B cell (primary cell): ENCODE measurements around the gene DDI2. TPM values are rescaled to one million over a fixed set of nuclear protein-coding genes. Genes with fewer than 3 reads are reported as not detected.
A peak's percentile ranks its signal among the peaks of the same experiment; 100 is the strongest.

ENCODE experiments used
- ATAC-seq: fragments of 200-7000 bp; cut with Tn5 transposase; one replicate; pipeline ENCODE4 v1.10.0; 2021; ENCODE audit warnings: low read depth, mild to moderate bottlenecking, moderate number of reproducible peaks, moderate library complexity
- CTCF ChIA-PET: fragments of 350-600 bp; sonication (Branson Sonifier 250); formaldehyde crosslinking; loops from one replicate; lab custom pipeline; 2021; ENCODE audit warnings: antibody characterized with exemption, inconsistent platforms; lab: Charles Lee
- POLR2A ChIA-PET: fragments of 350-600 bp; sonication (Branson Sonifier 250); formaldehyde crosslinking; loops from one replicate; lab custom pipeline; 2021; ENCODE audit warnings: antibody characterized with exemption; lab: Charles Lee
- DNase-seq: peaks from one replicate; pipeline ENCODE4 v3.0.0; 2013
- H2AFZ ChIP-seq: 2 replicates; pipeline ENCODE4 v1.6.1; 2012; ENCODE audit warnings: mild to moderate bottlenecking, low read depth, low read length; ENCODE audit not compliant: insufficient read depth, poor library complexity, severe bottlenecking
- H3K27ac ChIP-seq, 2 donors: 1 replicate in 1 of 2; 2 replicates in 1 of 2; pipeline ENCODE4 v1.5.1; 2012 to 2013; ENCODE audit warnings: low read length in 2 of 2, mild to moderate bottlenecking in 2 of 2, moderate library complexity in 1 of 2
- H3K27me3 ChIP-seq, 4 experiments: fragments of 200-600 bp in 1 of 4; sonication (generic) in 1 of 4; replicated peaks in 1 of 4; 1 replicate in 2 of 4; 2 replicates in 2 of 4; pipeline versions ENCODE4 v1.6.1 to v1.7.0; 2013 to 2016; ENCODE audit warnings: low read length in 3 of 4, mild to moderate bottlenecking in 2 of 4, mixed read lengths in 1 of 4, moderate library complexity in 1 of 4; ENCODE audit not compliant: insufficient read depth in 4 of 4, control insufficient read depth in 3 of 4; ENCODE audit errors: control extremely low read depth in 1 of 4
- H3K36me3 ChIP-seq, 2 experiments: replicated peaks in 1 of 2; 1 replicate in 1 of 2; 2 replicates in 1 of 2; pipeline versions ENCODE4 v1.6.1 to v1.7.1; 2013; ENCODE audit warnings: low read length in 1 of 2; ENCODE audit not compliant: insufficient read depth in 2 of 2, control insufficient read depth in 1 of 2; ENCODE audit errors: control extremely low read depth in 1 of 2, extremely low read depth in 1 of 2
- H3K4me1 ChIP-seq, 2 donors: fragments of 200-600 bp in 1 of 2; sonication (generic) in 1 of 2; 1 replicate in 1 of 2; 2 replicates in 1 of 2; pipeline versions ENCODE4 v1.5.1 to v1.6.1; 2013 to 2017; ENCODE audit warnings: low read length in 2 of 2; ENCODE audit not compliant: control insufficient read depth in 2 of 2, insufficient read depth in 2 of 2
- H3K4me2 ChIP-seq: replicated peaks from 2 replicates; pipeline ENCODE3; 2012; ENCODE audit warnings: mild to moderate bottlenecking, low read depth, low read length; ENCODE audit not compliant: poor library complexity, severe bottlenecking
- H3K4me3 ChIP-seq, 5 experiments: fragments of 200-600 bp in 1 of 5; sonication (generic) in 1 of 5; 1 replicate in 3 of 5; 2 replicates in 2 of 5; pipeline versions ENCODE4 v1.5.1 to v1.7.0; 2011 to 2016; ENCODE audit warnings: low read length in 4 of 5, mild to moderate bottlenecking in 4 of 5, low read depth in 2 of 5, control low read depth in 1 of 5, moderate library complexity in 1 of 5; ENCODE audit not compliant: insufficient read depth in 1 of 5; ENCODE audit errors: control extremely low read depth in 1 of 5, extremely low read depth in 1 of 5
- H3K79me2 ChIP-seq: fragments of 200-600 bp; sonication (generic); one replicate; pipeline ENCODE4 v1.6.0; 2016; ENCODE audit warnings: low read length; ENCODE audit not compliant: control insufficient read depth, insufficient read depth
- H3K9ac ChIP-seq: fragments of 200-600 bp; sonication (generic); 2 replicates; pipeline ENCODE4 v1.6.1; 2017; ENCODE audit warnings: mild to moderate bottlenecking, low read length, moderate library complexity
- H3K9me3 ChIP-seq, 3 donors: one replicate each; pipeline versions ENCODE4 v1.6.1 to v1.7.1; 2013; ENCODE audit warnings: low read length in 2 of 3; ENCODE audit not compliant: control insufficient read depth in 2 of 3, insufficient read depth in 1 of 3; ENCODE audit errors: control extremely low read depth in 1 of 3
- H4K20me1 ChIP-seq: 2 replicates; pipeline ENCODE4 v1.6.0; 2012; ENCODE audit warnings: mild to moderate bottlenecking, low read length; ENCODE audit not compliant: insufficient read depth, control insufficient read depth, poor library complexity, severe bottlenecking
- H3K27ac Mint-ChIP-seq: one replicate; pipeline ENCODE4 v1.8.0; 2021; ENCODE audit warnings: mixed read lengths
- H3K27me3 Mint-ChIP-seq: one replicate; pipeline ENCODE4 v1.8.0; 2021; ENCODE audit warnings: mixed read lengths
- H3K4me1 Mint-ChIP-seq: one replicate; pipeline ENCODE4 v1.8.0; 2021; ENCODE audit warnings: mixed read lengths
- H3K4me3 Mint-ChIP-seq: one replicate; pipeline ENCODE4 v1.8.0; 2021; ENCODE audit warnings: mixed read lengths
- H3K9me3 Mint-ChIP-seq: one replicate; pipeline ENCODE4 v1.8.0; 2022; ENCODE audit warnings: mixed read lengths; ENCODE audit not compliant: insufficient read depth
- CTCF ChIP-seq: fragments of 200-600 bp; IDR thresholded peaks from one replicate; pipeline ENCODE4 v1.8.0; 2022; ENCODE audit warnings: antibody characterized with exemption, mild to moderate bottlenecking
- EZH2 ChIP-seq: IDR thresholded peaks from 2 replicates; pipeline ENCODE4 v1.6.1; 2012; ENCODE audit warnings: borderline replicate concordance, low read depth, mild to moderate bottlenecking, moderate library complexity, low read length; ENCODE audit not compliant: insufficient read depth, poor library complexity, severe bottlenecking
- WGBS: methylation state at CpG from one replicate; pipeline ENCODE4 v1.1.5; 2013; ENCODE audit warnings: missing lambda C conversion rate; ENCODE audit not compliant: insufficient coverage; 5-methylcytosine and 5-hydroxymethylcytosine counted together
- intact Hi-C: fragments of 100-400 bp; cut with micrococcal nuclease; formaldehyde crosslinking; loops from one replicate; pipeline ENCODE4 v1.10.0; 2022
- polyA plus RNA-seq: library from polyadenylated mRNA; depleted of rRNA; stranded (reverse); fragments of >200 nt; gene quantifications from 2 replicates; pipeline ENCODE4 v1.2.3, GENCODE V29; 2012
- total RNA-seq, 2 donors: library from RNA; stranded (reverse); fragments of 120-200 nt in 1 of 2; gene quantifications; 1 replicate in 1 of 2; 2 replicates in 1 of 2; pipeline versions ENCODE4 v1.2.3 to v1.2.4, GENCODE V29; 2013 to 2022

DDI2 gene
- total and polyA plus RNA-seq, 2 donors (not counting 1 experiment from before 2014, with no cell fraction given): 8.5 to 61.0 TPM

- Histone ChIP-seq H2AFZ (no peak overlapping the region), H3K27me3 (no peaks in the 10 kb centered on the region), H3K9me3 (no peaks in the 10 kb centered on the region), H3K4me3 (no peak overlapping the region), H3K27ac (no peak overlapping the region), H4K20me1 (peaks cover 46% of the 10 kb centered on the region), H3K9ac (no peak overlapping the region), H3K79me2 (peaks cover 97% of the 10 kb centered on the region), H3K36me3 (peaks cover 7 to 29% of the 10 kb centered on the region in 2 experiments), H3K4me1 (peaks cover 19 to 34% of the 10 kb centered on the region in 2 donors), H3K4me2 (no peak overlapping the region)
- Mint-ChIP-seq H3K9me3 (no peaks in the 10 kb centered on the region), H3K27me3 (no peaks in the 10 kb centered on the region), H3K4me3 (no peak overlapping the region), H3K27ac (peak overlapping the region; percentile 7), H3K4me1 (peaks cover 65% of the 10 kb centered on the region)
- CTCF ChIA-PET: no interaction called here
- WGBS: 95% methylated on average over 3 of the region's 3 CpGs
- no peak for TF ChIP-seq EZH2
- TF ChIP-seq CTCF: no peak
- intact Hi-C loops: no loop called here
- ATAC-seq (no peak), DNase-seq (no peak)
- POLR2A ChIA-PET: no interaction called here
Measured at GRCh38 chr1:15624133-15624714, 7.0 kb downstream of the DDI2 start.

GRCh38 chr1:15625056-15625917 is 8.0 kb downstream of the DDI2 start:
- peak overlapping the region; percentile 16 for H3K27ac Mint-ChIP-seq
- H3K79me2 ChIP-seq: peaks cover 94% of the 10 kb centered on the region
- H3K27me3 ChIP-seq: no peaks in the 10 kb centered on the region
- H2AFZ ChIP-seq: no peak overlapping the region
- no peak overlapping the region for H3K4me3 Mint-ChIP-seq
- intact Hi-C loops: no loop called here
- no peaks in the 10 kb centered on the region for H3K9me3 ChIP-seq
- H3K36me3 ChIP-seq: peaks cover 10 to 37% of the 10 kb centered on the region in 2 experiments
- peaks cover 13 to 23% of the 10 kb centered on the region in 2 donors for H3K4me1 ChIP-seq
- ChIA-PET POLR2A (no interaction called here), CTCF (no interaction called here)
- DNase-seq (no peak), ATAC-seq (no peak)
- peaks cover 57% of the 10 kb centered on the region for H3K4me1 Mint-ChIP-seq
- no peak overlapping the region for H3K9ac ChIP-seq
- H3K27me3 Mint-ChIP-seq: no peaks in the 10 kb centered on the region
- 99% methylated on average over 13 of the region's 13 CpGs for WGBS
- peaks cover 50% of the 10 kb centered on the region for H4K20me1 ChIP-seq
- no peak for TF ChIP-seq EZH2
- no peak for TF ChIP-seq CTCF
- no peak overlapping the region for H3K4me3 ChIP-seq
- H3K27ac ChIP-seq: no peak overlapping the region
- no peak overlapping the region for H3K4me2 ChIP-seq
- H3K9me3 Mint-ChIP-seq: no peaks in the 10 kb centered on the region
